GM19025 (cell line): ENCODE results near the gene KIF18B.

Experiments
- ATAC-seq: cut with Tn5 transposase; IDR thresholded peaks from one replicate; pipeline ENCODE4 v1.9.1; 2021; ENCODE audit warnings: mild to moderate bottlenecking, low read depth, moderate library complexity; ENCODE audit not compliant: unreplicated experiment

Gene KIF18B

DNA sequence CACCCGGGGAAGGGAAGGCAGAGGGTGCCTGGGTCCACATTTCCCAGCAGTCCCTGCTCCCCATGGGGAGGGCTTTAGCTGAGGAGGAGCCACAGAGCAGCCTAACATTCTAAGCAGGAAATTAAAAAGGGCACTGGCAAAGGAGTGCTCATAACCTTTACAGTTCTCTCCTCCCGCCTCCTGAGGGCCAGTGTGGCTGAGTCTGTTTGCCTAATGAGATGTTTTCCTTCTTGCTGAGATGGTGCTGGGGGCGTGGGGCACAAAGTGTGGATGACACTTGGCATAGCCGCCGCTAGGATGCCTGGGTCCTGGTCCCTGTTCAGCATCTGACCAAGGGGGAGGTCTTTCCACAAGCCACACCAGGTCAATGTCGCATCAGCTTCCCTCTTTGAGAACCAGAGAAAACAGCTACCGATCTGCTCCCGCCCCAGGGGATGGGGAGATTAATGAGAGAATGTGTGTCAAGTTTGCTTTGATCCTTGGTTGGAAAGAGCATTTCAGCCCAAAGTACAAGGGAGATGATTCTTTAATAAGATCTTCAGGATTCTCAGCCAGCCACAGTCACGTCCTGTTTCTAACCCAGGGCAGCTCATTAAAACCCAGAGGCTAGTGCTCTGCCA lies 5.8 kb downstream of the KIF18B start:
- no peak for ATAC-seq

DNA sequence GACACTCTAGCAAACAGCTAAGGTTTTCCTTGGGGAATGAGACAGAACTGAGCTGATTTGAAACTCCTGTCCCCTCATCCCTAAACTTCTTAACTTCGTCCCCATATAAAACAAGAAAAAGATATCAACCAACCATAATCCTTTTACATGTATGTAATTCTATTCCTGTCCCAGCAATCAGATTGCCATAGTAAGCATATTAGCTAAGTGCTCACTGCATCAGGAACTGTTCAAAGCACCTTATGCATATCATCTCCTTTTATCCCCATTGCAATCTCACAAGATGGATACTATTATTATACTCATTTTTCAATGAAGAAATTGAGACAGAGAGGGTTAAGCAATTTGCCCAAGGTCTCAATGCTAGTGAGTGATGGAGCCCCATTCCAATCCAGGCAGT lies 6.8 kb downstream of the KIF18B start:
- ATAC-seq: no peak

DNA sequence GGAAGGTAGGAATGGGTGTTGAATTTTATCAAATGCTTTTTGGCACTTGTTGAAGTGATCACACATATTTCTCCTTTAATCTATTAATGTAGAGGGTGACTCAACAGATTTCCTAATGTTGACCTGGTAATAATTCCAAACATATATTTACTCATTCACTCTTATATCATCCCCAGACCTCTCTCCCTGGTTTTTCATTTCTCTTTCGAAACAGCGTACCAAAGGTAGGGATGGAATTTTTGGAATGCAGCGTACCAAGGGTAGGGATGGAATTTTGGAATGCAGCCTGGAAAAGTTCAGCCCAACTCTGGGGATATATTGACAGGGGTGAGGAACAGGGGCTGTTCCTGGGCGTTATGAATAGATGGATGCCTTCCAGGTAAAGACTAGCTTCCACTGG lies 7.3 kb downstream of the KIF18B start:
- no peak for ATAC-seq

DNA sequence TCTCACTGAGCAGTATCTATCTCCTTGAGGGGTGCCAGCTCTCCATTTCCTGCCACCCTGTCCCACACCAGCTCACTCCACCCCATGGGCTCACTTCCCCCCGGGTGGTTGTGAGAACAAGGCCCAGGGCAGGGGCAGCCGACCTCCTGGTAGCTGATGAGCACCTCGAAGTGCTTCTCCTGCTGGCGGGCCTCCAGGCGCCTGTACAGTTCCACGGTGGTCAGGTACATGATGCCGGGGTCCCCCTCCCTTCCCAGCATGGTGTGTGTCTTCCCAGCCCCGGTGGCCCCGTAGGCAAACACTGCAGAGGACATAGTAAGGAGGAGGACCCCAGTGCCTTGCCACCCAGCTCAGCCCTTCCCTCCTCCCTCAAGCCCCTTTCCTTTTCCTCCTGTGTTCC lies 12.5 kb downstream of the KIF18B start:
- no peak for ATAC-seq

DNA sequence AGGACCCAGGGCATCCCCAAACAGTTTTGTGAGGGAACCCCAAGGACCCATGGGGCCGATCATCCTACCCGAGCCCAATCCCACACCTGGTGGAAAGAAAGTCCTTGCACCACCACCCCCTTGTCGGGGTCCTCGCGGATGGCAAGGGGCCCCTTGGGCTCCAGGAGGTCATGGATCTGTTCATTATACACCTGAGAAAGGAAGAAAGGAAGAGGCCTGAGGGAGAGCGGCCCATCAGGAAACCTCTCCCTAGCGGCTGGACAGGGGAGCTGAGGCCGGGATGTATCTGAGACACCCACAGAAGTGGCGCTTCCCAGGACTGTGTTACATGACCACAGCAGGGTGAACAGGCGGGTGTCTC lies 12.8 kb downstream of the KIF18B start:
- ATAC-seq: no peak

DNA sequence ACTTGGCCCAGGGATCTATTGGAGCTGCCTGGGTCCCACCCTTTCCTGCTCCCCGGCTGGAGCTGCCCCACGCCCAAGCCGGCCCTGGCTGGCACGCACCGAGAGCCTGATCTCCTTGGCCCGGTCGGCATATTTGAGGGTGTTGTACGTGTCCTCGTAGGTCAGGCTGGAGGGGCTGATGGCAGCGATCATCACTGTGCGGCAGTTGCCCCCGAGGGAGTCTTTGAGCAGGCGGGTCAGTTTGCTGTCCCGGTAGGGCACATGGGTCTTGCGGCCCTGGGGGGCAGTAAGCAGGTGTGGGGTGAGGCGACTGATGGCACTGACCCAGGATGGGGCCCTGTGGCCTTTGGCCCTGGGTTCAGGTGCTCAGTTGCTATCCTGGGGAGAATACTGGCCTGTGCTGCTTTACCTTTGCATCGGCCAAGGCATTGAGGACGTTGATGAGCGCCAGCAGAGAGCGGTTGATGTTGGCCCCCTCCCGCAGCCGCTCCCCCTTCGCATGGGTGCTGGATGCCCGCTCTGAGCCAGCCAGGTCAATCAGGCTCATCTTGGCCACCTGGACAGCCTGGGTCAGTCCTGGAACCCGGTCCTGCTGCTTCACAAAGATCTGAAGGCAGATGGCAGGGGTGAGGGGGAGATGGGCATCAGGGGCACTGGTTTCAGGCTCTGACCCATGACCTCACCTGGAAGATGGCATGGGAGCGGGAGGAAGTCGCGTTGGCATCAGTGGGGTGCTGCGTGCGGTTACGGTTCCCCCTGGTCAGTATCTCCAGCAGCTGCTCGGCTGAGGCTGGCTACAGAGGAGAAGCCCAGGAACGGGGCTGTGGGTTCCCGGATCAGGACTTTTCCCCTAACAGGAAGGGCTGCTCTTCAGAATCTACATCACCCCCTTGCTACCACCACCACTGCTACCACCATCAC lies 13.5 kb downstream of the KIF18B start:
- no peak for ATAC-seq

DNA sequence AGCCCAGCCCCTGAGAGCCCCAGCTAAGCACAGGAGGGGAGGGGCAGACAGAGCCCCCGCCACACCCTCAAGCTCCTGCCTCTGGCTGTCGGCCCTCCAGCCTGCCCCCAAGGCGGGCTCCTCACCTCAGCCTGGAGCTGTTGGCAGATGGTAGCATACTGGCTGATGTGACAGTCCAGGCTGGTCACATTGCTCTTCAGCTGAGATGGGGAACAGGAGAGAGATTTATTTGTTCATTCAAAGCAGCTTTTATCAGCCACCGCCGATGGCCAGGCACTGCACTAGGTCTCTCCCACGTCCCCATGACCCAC lies 14.8 kb downstream of the KIF18B start:
- ATAC-seq: no peak

DNA sequence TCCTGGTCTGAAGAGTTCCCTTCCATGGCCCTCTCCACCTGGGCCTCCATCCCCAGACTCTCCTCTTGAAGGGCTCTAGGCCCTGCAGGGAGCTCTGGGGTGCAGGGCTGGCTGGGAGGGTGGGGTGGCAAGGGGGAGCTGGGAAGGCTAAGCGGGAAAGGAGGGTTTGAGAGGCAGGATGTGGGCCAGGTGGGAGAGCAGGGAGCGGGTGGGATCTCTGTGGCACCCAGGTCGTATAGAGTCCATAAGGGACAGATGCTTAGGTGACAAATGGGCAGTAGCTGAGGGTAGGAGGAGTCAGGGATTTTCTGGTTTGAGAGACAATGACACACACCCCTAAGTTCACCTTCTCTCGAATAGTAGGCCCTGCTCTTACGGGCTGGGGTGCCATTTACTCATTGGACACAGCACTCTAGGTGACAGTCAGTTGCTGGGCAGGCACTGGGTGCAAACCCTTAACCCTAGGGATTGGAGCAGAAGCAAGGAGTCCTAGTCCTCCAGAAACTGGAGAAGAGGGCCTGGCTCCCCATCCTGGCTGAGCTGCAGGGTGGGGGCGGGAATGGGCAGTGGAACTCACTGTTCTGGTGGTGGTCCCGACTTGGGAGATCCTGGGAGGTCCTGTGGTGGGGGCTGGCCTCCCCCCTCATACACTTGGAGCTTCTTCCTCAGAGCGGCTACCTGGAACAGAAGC lies 15.3 kb downstream of the KIF18B start:
- ATAC-seq: no peak

DNA sequence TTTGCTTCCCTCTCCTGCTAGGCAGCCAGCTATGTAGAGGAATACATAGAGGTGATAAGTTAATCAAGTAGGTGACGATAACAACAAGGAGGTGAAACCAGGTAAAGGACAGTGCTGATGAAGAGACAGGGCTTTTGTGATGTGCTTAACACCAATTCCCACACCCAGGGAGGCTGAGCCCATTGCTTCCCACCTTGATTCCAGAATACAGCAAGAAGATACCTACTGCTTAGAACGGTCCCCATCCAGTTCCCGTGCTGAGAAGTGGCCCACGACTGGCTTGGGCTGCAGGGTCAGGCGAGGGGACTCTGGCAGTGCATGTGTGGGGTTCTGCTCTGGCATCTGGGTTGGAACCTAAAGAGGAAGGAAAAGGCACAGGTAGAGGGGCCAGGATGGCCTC lies 16.2 kb downstream of the KIF18B start:
- ATAC-seq: no peak

DNA sequence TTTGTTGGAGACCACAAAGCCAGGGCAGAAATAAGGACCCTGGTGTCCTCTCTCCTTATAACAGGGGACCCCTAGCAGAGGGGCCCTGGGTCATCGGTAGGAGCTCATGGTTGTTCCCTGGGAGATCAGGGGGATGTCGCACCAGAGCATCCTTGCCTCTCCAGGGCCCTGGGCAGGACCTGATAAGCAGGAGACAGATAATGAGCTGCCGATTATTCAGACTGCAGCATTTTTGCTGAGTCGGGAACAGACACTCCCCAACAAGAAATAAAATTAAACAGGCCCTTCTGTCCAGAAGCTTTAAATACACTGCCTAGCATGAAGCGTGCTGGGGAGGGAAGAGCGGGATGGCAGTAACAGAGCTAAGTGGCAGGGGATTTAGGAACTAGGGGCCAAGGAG lies 16.9 kb downstream of the KIF18B start:
- no peak for ATAC-seq

DNA sequence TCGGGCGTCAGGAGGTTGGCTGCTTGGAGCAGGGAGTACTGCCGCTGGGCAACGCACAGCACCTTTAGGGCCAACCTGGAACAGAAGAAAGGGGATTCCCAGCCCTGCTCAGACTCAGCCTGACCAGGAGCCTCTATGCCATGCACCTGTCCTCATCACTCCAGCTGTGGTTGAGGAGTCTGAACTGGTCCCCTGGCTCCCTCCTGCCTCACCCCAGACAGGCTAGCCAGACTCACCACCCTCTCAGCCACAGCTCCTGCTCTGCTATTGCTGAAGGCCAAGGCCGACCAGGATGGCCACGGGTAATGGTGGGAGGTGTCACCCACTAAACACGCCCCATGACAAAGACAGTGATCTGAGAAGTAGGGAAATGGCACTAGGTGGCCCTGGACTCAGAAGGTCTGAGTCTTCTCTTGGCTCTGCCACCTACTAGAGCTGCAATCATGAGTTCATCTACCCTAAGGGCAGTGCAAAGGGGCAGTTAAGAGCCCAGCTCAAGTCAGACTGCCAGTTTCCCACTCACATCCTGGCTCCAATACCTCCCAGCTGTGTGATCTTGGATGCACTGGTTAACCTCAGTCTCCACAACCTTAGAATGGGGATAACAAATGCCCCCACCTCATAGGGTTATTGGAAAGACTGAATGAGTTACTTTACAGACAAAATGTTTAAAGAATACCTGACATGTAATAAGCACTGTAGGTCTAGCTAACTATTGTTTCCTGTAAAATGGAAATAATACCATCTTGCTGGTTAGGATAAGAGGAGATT lies 18.4 kb downstream of the KIF18B start:
- ATAC-seq: no peak

DNA sequence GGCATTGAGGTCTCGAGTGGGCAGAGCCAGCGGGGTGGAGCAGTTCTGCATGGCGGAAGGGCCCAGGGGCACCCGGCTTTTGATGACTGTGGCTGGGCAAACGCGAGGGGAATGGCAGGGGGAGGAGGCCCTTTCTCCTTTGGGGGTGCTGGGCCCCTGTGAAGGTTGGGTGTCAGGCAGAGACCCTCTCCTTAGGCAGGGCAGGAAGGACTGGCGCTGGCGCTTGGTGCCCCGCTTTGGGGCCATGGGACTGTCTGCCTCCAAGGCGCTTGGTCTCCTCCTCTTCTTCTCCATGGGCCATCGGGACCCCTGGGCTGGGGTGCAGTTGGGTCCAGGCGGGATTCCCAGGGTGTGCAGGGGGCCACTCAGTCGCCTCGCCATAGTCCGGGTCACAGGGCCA lies 19.4 kb downstream of the KIF18B start:
- ATAC-seq: no peak

DNA sequence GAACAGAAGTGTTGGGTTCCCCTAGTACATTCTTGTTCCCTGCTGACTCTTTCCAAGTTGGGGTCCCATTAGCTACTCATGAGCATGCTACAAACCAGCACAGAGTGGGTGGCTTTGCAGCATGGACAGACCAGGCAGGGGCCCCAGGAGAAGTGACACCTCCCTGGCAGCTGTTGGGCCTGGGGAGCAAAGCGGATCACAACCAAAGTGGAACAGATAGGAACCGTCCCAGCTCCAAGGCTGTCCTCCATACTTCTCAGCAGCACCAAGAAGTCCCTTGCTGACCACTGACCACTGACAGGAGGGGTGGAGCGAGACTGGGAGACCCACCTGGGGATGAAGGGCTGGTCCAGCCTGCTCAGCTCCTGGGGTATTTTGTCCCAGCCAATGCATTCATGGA lies 19.9 kb downstream of the KIF18B start:
- ATAC-seq: no peak

DNA sequence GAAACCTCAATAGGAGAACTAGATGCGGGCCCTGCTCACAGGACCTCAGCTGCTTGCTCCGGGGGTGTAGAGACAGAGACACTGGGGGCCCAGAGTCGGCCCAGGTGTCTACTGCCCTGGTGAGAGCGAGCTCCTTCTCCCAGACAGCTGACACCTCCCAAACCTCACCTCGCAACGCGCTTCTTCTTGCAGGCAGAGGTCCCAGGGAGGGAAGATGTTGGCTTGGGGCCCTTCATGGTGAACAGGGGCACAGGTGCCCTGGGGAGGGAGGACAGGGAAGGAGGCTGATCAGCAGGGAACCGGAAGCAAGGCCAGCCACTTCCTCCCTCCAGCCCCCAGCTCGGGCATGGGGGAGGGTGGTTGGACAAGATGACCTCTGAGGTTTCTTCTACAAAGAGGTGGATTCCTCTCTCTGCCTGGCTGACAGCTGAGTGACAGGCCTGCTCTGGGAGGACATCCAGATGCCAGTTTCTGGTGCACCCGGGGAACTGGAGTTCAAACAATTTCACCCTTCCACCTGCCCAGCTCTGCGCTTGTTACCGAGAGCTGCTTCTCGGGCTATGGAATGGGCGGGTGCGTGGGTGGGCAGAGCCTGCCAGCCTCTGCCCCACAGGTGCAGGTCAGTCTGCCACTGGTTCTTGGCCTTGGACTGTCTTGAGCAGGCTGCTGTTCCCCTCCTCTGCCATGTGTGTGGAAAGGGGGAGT lies 20.6 kb downstream of the KIF18B start:
- ATAC-seq: no peak

DNA sequence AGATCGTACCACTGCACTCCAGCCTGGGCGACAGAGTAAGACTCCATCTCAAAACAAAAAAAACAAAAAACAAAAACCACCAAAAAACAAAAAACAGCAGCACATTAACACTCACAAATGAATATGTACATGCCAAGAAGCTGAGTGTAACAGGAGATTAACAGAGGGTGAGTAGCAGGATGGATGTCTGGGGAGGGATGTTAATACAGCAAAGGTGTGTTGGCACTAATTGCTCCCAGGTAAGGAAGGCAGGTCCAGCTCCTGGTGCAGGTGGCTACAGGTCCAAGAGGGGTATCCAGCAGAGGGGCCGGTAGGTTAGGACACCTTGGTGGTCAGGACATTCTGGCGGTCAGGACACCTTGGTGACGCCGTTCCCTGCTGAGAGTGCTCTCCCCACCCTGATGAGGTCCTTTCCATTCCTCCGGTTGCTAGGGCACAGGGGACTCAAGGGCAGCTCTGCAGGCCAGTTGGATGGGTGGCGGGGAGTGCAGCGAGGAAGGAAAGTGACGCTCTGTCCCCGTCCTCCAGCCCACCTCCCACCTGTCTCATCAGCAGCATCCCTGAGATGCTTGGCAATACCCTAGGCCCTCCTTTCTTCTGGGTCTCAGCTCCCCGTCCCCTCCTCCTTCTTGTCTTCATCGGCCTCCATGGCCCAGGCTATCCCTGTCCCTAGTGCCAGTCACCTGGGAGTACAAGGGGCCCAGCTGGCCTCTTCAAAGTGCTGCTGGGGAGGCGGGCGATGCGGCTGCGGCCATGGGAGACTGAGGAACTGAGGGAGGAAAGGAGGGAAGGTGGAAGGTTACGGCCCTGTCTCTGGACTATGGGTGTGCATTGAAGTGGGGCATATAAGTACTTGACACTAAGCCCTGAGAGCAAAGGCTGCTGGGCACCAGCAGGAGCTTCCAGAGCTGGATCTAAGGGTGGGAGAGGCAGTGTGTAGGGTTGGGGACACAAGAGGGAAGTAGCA lies 21.6 kb downstream of the KIF18B start:
- ATAC-seq: no peak

DNA sequence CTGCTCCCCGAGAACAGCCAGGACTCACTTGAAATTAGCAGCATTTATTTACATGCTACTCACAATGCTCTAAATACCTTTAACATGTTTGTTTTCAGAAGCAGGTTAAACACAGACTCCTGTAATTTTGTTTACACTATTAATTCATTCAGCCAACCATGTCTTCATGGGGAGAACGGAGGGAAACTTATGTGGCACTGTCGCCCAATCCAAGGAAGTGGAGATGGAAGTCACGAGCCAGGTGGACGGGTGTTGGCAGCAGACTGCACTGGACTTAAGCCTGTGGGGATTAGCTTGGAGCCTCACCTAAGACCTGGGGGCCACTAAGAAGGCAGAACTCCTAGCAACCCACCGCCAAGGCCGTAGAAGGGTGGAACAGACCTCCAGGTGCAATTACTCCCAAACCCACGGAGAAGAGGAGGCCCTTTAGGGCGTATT lies 23.4 kb downstream of the KIF18B start:
- no peak for ATAC-seq

DNA sequence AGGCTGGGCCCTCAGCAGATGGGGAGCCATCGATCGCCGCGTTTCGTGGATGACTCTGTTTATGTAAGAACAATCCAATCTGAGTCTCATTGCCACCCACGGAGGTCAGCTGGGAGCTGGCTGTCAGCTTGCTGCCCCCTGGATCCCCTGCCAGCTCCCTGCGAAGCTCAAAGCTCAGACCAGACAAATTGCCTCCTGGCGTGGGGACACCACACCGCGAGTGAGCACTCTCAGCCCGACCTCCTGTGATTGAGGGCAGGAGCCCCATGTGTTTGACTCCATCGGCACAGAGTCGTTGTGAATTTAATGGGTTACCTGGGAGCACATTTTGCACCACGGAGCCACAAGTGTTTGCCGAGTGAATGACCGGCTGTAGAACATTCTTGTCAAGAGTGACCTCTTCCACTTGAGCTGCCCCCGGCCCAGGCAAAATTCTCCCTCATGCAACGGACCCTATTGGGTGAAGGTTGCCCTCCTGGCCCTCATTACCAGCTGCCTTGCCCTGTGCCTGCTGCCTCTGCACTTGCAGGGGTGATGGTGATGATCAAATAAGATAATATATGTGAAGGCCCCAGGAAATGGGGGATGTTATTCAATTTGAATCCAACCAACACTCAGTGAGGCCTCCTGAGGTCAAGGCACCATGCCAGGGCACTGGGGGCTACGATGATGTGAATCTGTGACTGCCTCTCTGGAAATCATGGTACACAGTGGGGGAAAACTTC lies 24.7 kb downstream of the KIF18B start:
- no peak for ATAC-seq

DNA sequence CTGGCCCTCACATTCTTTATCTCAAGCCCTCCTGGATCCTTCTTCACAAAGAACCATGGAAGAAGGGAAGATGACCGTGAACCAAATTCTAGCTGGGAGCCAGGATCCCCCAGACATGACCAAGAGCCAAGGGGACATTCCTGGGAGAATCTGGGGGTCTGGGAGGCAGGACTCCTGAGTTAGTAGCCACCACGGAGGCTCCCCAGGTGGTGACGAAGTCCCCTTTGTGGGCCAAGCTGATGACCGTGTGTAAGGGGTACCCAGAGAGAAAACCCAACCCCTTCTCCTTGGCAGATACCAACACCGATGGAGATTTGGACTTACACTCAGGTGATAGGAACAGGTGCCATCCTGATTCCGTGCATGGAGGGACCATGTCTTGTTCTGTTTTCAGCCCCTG lies 25.4 kb downstream of the KIF18B start:
- no peak for ATAC-seq
